ENCODE measurements around the gene SHISA7. TPM values are rescaled to one million over a fixed set of nuclear protein-coding genes. Genes with fewer than 3 reads are reported as not detected.
"Not testable (repeated sequence)": the region's sequence is repeated elsewhere in the genome, so short reads cannot be mapped to it uniquely, and the experiment has no call there.

Gene SHISA7
- total RNA-seq, 4 donors from 2014 or later: under 0.01 to 0.13 TPM; not detected in 2

DNA sequence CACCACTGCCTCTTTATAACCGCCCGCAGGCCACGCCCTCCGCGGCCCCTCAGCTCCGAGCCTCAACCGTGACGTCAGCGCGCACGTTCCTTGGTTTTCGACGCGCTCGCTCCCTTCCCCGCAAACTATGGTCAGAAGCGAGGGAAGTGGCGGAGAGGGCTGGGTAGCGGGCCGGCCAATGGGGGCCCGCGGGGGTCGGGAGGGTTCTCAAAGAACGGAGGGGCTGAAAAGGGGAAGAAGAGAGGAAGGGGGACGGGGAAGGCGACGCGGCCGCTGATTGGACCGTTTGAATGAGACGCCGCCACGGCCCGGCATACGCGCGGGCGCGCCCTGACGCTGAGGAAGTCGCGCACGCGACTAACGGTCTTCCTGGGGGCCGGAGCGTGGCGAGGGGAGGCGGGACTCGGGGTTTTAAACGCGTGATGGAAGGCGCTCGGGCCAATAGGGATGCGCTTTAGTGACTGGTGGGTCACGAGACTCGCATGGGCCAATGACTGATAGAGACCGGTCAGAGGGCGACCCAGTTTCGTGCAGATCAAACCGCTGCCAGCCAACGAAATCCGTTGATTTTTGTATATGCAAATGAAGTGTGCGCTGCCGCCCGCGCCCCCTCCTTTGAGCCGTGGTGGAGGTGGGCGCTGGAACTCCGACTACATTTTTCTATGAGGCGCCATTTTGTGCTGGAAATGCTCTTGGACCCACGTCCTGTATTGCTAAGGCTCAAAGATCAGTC, 35.1 kb downstream of the SHISA7 start:
- peak overlapping the region; percentile 87 to 98 (median 97) for H3K4me3 ChIP-seq
- peak overlapping the region; percentile 97 to 99 (median 98) for H3K27ac ChIP-seq (replicated peaks in 1 of 4)
- peak; percentile 100 for DNase-seq (ENCODE audit: extremely low spot score)
- H3K9me3 ChIP-seq: no peaks in the 10 kb centered on the region
- no peaks in the 10 kb centered on the region for H3K27me3 ChIP-seq
- 0% methylated on average over 31 of the region's 72 CpGs for WGBS
- peaks cover 10 to 34% (median 29%) of the 10 kb centered on the region in 4 donors for H3K36me3 ChIP-seq
- H3K4me1 ChIP-seq: peaks cover 14 to 28% (median 25%) of the 10 kb centered on the region in 4 donors
- intact Hi-C loops (cut with DNase I): no loop called here
- no peak for TF ChIP-seq POLR2A (IDR thresholded peaks at IDR 0.05; ENCODE audit: low read depth)
- no peak for TF ChIP-seq EP300 (IDR thresholded peaks at IDR 0.05)
- peak in 1 of 2 donors; percentile 92 for TF ChIP-seq POLR2AphosphoS5 (IDR thresholded peaks at IDR 0.05)

DNA sequence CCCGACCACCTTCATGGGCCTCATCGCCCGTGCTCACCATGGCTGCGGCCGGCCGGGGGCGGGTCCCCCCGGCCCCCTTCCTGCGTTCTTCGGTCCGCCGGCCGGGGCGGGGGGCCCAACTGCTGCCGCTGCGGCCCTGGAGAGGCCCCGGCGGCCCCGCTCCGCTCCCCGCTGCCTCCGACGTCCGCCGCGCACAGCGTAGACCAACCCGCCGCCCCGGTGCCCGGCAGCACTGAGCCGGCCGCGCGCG, 35.6 kb downstream of the SHISA7 start, which contains the start of gene UBE2S:
TSS of gene UBE2S (minus strand) at position 239 of the 250 bp plus-strand sequence. CDS start at position 40, 199 bp downstream.
- Histone ChIP-seq H3K27ac (replicated peaks in 1 of 4) (peak within 1 kb of the TSS; percentile 97 to 99 (median 98)), H3K36me3 (peaks cover 15 to 39% (median 34%) of the 10 kb centered on the region in 4 donors), H3K4me3 (peak within 1 kb of the TSS; percentile 87 to 98 (median 97)), H3K4me1 (peaks cover 14 to 28% (median 25%) of the 10 kb centered on the region in 4 donors)
- H3K27me3 ChIP-seq; DNase-seq (ENCODE audit: extremely low spot score); intact Hi-C loops (cut with DNase I); H3K9me3 ChIP-seq: not testable (repeated sequence)
- peak in 1 of 2 donors; percentile 98 for TF ChIP-seq POLR2AphosphoS5 (IDR thresholded peaks at IDR 0.05)
- peak; percentile 71 for TF ChIP-seq POLR2A (IDR thresholded peaks at IDR 0.05; ENCODE audit: low read depth)
- WGBS: 0% methylated on average over 1 of the region's 36 CpGs

DNA sequence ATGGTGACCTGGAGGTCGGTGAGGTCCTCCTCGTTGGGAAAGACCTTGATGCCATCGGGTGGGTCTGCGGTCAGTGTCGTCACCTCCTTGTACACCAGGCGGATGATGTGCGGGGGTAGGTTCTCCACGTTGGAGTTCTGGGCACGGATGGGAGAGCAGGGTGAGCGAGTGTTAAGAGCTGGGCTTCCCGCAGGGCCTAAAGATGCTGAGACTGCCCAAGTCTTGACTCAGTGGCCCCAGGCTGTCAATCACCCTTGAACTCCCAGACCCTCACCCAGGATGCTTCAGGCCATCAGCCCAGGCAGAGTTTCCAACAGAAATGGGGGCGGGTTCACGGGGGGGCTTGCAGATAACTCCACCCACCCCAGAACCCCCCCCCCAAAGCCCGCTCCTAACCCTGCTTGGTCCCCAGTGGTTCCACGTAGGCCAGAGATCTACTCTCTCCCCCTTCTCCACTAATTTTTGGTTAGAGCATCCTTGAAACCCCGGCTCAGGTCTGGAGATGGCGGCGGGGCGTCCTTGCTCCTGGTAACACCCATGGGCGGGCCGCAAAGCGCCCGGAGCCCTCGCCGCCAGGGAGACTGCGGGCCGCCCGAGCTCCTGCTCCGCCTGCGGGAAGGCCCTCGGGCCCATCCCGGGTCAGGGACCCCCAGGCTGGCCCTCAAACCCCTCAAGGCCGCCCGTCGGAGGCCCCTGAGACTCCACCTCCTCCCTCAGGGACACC, 36.1 kb downstream of the SHISA7 start:
- H3K9me3 ChIP-seq: no peaks in the 10 kb centered on the region
- 19% methylated on average over 15 of the region's 35 CpGs for WGBS
- TF ChIP-seq EP300 (IDR thresholded peaks at IDR 0.05) (no peak), POLR2A (IDR thresholded peaks at IDR 0.05; ENCODE audit: low read depth) (no peak)
- peak overlapping the region; percentile 97 to 99 (median 98) for H3K27ac ChIP-seq (replicated peaks in 1 of 4)
- DNase-seq (ENCODE audit: extremely low spot score): no peak
- intact Hi-C loops (cut with DNase I): no loop called here
- H3K36me3 ChIP-seq: peaks cover 19 to 44% (median 39%) of the 10 kb centered on the region in 4 donors
- peaks cover 14 to 28% (median 25%) of the 10 kb centered on the region in 4 donors for H3K4me1 ChIP-seq
- no peaks in the 10 kb centered on the region for H3K27me3 ChIP-seq
- H3K4me3 ChIP-seq: peak overlapping the region; percentile 87 to 98 (median 97)

DNA sequence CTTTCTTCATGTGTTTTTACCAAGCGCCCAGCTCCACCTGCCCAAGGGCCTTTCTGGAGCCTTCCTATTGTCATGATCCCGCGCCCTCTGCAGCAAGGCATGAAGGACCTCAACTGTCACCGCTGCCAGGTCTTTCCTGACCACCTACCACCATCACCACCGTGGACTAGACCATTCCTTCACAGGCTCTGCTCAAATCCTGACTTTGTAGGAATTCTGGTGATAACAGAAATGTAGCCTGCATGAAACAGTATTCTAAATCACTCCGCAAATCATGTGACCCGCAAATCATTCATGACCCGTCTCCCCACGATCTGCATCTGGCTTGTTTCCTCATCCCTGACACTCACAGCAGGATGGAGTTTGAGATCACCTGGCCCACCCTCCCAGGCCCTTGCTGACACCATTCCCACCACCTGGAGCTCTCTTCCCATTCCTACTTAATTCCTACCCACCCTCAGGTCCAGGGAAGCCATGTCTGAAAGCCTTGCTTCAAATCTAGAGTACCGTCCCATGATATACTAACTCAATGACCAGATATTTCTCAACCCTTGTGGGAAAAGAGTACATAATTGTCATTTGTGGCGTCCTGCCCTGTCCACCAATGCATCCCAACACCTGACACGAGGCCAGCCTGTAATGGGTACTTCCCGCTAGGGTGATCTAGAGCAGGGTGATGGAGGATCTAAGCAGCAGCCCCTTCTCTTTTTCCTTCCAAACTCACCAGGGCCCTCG, 36.8 kb downstream of the SHISA7 start:
- Histone ChIP-seq H3K27ac (replicated peaks in 1 of 4) (peak overlapping the region in 1 of 4 donors; percentile 98), H3K27me3 (no peaks in the 10 kb centered on the region), H3K4me3 (peak overlapping the region; percentile 87 to 98 (median 97)), H3K36me3 (peaks cover 22 to 51% (median 46%) of the 10 kb centered on the region in 4 donors), H3K9me3 (no peaks in the 10 kb centered on the region), H3K4me1 (peaks cover 14 to 28% (median 25%) of the 10 kb centered on the region in 4 donors)
- 77% methylated on average over 14 of the region's 14 CpGs for WGBS
- DNase-seq (ENCODE audit: extremely low spot score): no peak
- TF ChIP-seq POLR2AphosphoS5 (IDR thresholded peaks at IDR 0.05) (no peak), EP300 (IDR thresholded peaks at IDR 0.05) (no peak)
- TF ChIP-seq, protein P1, sequence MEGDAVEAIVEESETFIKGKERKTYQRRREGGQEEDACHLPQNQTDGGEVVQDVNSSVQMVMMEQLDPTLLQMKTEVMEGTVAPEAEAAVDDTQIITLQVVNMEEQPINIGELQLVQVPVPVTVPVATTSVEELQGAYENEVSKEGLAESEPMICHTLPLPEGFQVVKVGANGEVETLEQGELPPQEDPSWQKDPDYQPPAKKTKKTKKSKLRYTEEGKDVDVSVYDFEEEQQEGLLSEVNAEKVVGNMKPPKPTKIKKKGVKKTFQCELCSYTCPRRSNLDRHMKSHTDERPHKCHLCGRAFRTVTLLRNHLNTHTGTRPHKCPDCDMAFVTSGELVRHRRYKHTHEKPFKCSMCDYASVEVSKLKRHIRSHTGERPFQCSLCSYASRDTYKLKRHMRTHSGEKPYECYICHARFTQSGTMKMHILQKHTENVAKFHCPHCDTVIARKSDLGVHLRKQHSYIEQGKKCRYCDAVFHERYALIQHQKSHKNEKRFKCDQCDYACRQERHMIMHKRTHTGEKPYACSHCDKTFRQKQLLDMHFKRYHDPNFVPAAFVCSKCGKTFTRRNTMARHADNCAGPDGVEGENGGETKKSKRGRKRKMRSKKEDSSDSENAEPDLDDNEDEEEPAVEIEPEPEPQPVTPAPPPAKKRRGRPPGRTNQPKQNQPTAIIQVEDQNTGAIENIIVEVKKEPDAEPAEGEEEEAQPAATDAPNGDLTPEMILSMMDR (IDR thresholded peaks at IDR 0.05): no peak
- intact Hi-C loops (cut with DNase I): no loop called here

DNA sequence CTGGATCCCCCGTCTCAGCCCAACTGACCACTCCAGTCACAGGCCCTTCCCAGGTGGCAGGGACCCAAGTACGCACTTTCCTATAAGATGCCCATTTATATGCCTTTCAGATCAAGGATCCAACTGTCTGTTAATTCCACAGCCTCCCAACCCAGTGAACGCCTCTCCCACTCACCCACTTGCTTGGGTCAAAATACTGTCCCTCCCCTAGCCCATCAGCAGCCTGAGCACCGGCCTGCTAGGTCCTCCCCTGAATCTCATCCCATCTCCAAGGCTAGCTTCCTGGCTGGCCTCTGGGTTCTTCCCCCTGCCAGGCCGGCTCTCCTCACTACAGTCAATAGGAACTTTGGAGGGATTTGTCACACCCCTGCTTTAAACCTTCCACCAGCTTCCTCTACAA, 37.5 kb downstream of the SHISA7 start:
- DNase-seq (ENCODE audit: extremely low spot score): no peak
- H3K9me3 ChIP-seq: no peaks in the 10 kb centered on the region
- H3K27me3 ChIP-seq: no peaks in the 10 kb centered on the region
- H3K4me3 ChIP-seq: no peak overlapping the region
- no peak overlapping the region for H3K27ac ChIP-seq (replicated peaks in 1 of 4)
- intact Hi-C loops (cut with DNase I): no loop called here
- WGBS: 83% methylated on average over 5 of the region's 5 CpGs
- H3K36me3 ChIP-seq: peaks cover 27 to 58% (median 52%) of the 10 kb centered on the region in 4 donors
- peaks cover 14 to 28% (median 25%) of the 10 kb centered on the region in 4 donors for H3K4me1 ChIP-seq
- TF ChIP-seq POLR2A (IDR thresholded peaks at IDR 0.05; ENCODE audit: low read depth) (no peak), POLR2AphosphoS5 (IDR thresholded peaks at IDR 0.05) (no peak), EP300 (IDR thresholded peaks at IDR 0.05) (no peak)
- TF ChIP-seq, protein P1 (IDR thresholded peaks at IDR 0.05): no peak

Data from esophagus muscularis mucosa (tissue), 4 donors.